Brain microvascular endothelial cell (primary cell): ENCODE measurements around the gene KCNB1.

Source experiments
- DNase-seq: peaks from one replicate; pipeline ENCODE4 v3.0.0-alpha.2; 2020
- H3K27ac ChIP-seq: fragments of 250-450 bp; sonication (Bioruptor Pico); 2 replicates; pipeline ENCODE4 v1.5.1; 2020; ENCODE audit warnings: mild to moderate bottlenecking, moderate library complexity
- H3K27me3 ChIP-seq: fragments of 250-450 bp; sonication (Bioruptor Pico); replicated peaks from 2 replicates; pipeline ENCODE4 v1.5.1; 2020; ENCODE audit warnings: mild to moderate bottlenecking
- H3K36me3 ChIP-seq: fragments of 250-450 bp; sonication (Bioruptor Pico); replicated peaks from 2 replicates; pipeline ENCODE4 v1.5.1; 2020; ENCODE audit warnings: mild to moderate bottlenecking
- H3K4me3 ChIP-seq: 2 replicates; pipeline ENCODE4 v1.5.1; 2011; ENCODE audit warnings: low read depth, mild to moderate bottlenecking, control low read depth, low read length, moderate library complexity
- in situ Hi-C: cut with HindIII; loops from 2 replicates; pipeline ENCODE4 v1.10.0; 2017; ENCODE audit warnings: low sequenced_read_pairs, low pct_ligation_motif_present
- TF ChIP-seq, protein P1 (sequence below): IDR thresholded peaks from 2 replicates; pipeline ENCODE4 v1.5.1; 2011; ENCODE audit warnings: low read depth, mild to moderate bottlenecking, moderate library complexity, low read length, control low read depth, inconsistent platforms; ENCODE audit errors: missing control alignments

Gene KCNB1

GRCh38 chr20:49328790-49329189 lies 153.7 kb downstream of the KCNB1 start:
- TF ChIP-seq, protein P1, sequence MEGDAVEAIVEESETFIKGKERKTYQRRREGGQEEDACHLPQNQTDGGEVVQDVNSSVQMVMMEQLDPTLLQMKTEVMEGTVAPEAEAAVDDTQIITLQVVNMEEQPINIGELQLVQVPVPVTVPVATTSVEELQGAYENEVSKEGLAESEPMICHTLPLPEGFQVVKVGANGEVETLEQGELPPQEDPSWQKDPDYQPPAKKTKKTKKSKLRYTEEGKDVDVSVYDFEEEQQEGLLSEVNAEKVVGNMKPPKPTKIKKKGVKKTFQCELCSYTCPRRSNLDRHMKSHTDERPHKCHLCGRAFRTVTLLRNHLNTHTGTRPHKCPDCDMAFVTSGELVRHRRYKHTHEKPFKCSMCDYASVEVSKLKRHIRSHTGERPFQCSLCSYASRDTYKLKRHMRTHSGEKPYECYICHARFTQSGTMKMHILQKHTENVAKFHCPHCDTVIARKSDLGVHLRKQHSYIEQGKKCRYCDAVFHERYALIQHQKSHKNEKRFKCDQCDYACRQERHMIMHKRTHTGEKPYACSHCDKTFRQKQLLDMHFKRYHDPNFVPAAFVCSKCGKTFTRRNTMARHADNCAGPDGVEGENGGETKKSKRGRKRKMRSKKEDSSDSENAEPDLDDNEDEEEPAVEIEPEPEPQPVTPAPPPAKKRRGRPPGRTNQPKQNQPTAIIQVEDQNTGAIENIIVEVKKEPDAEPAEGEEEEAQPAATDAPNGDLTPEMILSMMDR = no peak
- in situ Hi-C loops = no loop called here

GRCh38 chr20:49326026-49326425 lies 156.4 kb downstream of the KCNB1 start:
- no peaks in the 10 kb centered on the region for H3K36me3 ChIP-seq
- peak; percentile 1 for DNase-seq
- no peak overlapping the region for H3K27ac ChIP-seq
- H3K4me3 ChIP-seq = no peak overlapping the region
- peaks cover 13% of the 10 kb centered on the region for H3K27me3 ChIP-seq
- in situ Hi-C loops = no loop called here
- TF ChIP-seq, protein P1 = no peak

More at GRCh38 chr20:49328790-49329189, 153.7 kb downstream of the KCNB1 start:
- H3K27ac ChIP-seq = no peak overlapping the region
- no peak for DNase-seq
- peaks cover 12% of the 10 kb centered on the region for H3K27me3 ChIP-seq
- no peak overlapping the region for H3K4me3 ChIP-seq
- no peaks in the 10 kb centered on the region for H3K36me3 ChIP-seq

GRCh38 chr20:49324306-49324705 lies 158.2 kb downstream of the KCNB1 start:
- in situ Hi-C loops = no loop called here
- TF ChIP-seq, protein P1 = no peak
- H3K27me3 ChIP-seq = peaks cover 25% of the 10 kb centered on the region

DNA sequence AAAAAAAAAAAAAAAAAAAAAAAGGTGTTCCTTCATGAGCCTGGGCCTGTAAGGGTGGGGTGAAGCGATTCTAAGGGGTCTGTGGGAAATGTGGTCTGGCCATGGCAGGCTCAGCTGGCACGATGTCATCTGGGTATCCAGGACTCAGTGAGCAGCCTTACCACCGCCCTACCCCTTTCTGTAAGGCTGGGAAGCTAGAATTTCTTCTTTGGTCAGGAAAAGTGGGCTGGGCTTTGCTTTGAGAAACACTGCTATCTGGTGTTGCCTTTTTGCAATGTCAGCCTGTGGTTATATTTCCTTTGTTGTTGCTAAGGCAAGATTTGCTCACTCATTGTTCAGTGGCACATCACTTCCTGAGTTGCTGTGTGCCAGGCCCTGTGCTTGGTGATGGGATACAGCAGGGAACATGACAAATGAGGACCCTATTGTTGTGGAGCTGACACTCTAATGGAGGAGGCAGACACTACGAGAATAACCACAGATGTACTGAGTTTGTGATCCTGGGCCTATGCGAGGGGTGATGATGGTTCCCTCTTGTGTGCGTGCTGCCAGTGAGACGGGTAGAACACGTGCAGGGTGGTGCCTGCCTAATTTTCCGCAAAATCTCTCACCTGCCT lies 158.7 kb downstream of the KCNB1 start:
- Histone ChIP-seq H3K27me3 (peaks cover 30% of the 10 kb centered on the region), H3K27ac (no peak overlapping the region), H3K36me3 (no peaks in the 10 kb centered on the region), H3K4me3 (no peak overlapping the region)
- TF ChIP-seq, protein P1 = peak; percentile 58
- DNase-seq = peak; percentile 78
- in situ Hi-C loops = no loop called here

More at GRCh38 chr20:49324306-49324705, 158.2 kb downstream of the KCNB1 start:
- Histone ChIP-seq H3K36me3 (no peaks in the 10 kb centered on the region), H3K27ac (no peak overlapping the region), H3K4me3 (no peak overlapping the region)
- no peak for DNase-seq

DNA sequence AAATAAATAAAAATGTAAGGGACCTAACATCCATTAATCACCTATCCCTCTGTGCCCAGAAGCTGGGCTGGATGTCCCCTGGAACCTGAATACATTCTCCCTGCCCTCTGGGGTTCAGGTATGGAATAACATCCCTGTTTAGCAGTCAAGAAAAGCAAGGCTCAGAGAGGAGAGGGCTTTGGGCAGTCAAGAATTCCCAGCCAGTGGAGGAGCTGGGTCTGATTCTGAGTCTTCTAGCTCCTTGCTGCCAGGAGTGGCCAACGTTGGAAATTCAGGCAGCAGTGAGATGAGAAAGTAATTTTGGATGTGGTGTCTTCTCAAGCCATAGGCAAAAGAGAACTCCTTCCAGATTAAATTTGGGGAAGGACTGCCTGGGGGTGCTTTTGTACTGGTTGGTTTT lies 162.0 kb downstream of the KCNB1 start:
- Histone ChIP-seq H3K4me3 (no peak overlapping the region), H3K36me3 (no peaks in the 10 kb centered on the region), H3K27me3 (peaks cover 42% of the 10 kb centered on the region), H3K27ac (no peak overlapping the region)
- DNase-seq = peak; percentile 49
- TF ChIP-seq, protein P1 = peak; percentile 68
- in situ Hi-C loops = no loop called here
